ENCODE results near the gene TBL2. TPM values are rescaled to one million over a fixed set of nuclear protein-coding genes. Genes with fewer than 3 reads are reported as not detected.

TBL2 gene
- total RNA-seq, 1 experiment from 2014 or later, result 32.3 TPM

- TF ChIP-seq, protein P1, sequence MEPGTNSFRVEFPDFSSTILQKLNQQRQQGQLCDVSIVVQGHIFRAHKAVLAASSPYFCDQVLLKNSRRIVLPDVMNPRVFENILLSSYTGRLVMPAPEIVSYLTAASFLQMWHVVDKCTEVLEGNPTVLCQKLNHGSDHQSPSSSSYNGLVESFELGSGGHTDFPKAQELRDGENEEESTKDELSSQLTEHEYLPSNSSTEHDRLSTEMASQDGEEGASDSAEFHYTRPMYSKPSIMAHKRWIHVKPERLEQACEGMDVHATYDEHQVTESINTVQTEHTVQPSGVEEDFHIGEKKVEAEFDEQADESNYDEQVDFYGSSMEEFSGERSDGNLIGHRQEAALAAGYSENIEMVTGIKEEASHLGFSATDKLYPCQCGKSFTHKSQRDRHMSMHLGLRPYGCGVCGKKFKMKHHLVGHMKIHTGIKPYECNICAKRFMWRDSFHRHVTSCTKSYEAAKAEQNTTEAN (CRISPR knock-in tag; IDR thresholded peaks at IDR 0.05), result no peak
- TF ChIP-seq HMGXB4 (CRISPR knock-in tag; IDR thresholded peaks at IDR 0.05) (no peak), RELA (CRISPR knock-in tag; IDR thresholded peaks at IDR 0.05; ENCODE audit: borderline replicate concordance) (no peak), FOXP1 (CRISPR knock-in tag; IDR thresholded peaks at IDR 0.05; ENCODE audit: borderline replicate concordance) (no peak), ERG (CRISPR knock-in tag; IDR thresholded peaks at IDR 0.05) (no peak), FOXK1 (CRISPR knock-in tag; IDR thresholded peaks at IDR 0.05) (no peak), NFYB (CRISPR knock-in tag; conservative IDR thresholded peaks at IDR 0.05; ENCODE audit: low read depth) (no peak), NFE2L1 (CRISPR knock-in tag; IDR thresholded peaks at IDR 0.05) (no peak), ZNF671 (CRISPR knock-in tag; IDR thresholded peaks at IDR 0.05) (no peak), TP53 (CRISPR knock-in tag; IDR thresholded peaks at IDR 0.05) (no peak), PRRX2 (CRISPR knock-in tag; IDR thresholded peaks at IDR 0.05) (no peak)
- TF ChIP-seq, protein P2, sequence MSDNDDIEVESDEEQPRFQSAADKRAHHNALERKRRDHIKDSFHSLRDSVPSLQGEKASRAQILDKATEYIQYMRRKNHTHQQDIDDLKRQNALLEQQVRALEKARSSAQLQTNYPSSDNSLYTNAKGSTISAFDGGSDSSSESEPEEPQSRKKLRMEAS (CRISPR knock-in tag; IDR thresholded peaks at IDR 0.05), result no peak
- TF ChIP-seq, protein P3, sequence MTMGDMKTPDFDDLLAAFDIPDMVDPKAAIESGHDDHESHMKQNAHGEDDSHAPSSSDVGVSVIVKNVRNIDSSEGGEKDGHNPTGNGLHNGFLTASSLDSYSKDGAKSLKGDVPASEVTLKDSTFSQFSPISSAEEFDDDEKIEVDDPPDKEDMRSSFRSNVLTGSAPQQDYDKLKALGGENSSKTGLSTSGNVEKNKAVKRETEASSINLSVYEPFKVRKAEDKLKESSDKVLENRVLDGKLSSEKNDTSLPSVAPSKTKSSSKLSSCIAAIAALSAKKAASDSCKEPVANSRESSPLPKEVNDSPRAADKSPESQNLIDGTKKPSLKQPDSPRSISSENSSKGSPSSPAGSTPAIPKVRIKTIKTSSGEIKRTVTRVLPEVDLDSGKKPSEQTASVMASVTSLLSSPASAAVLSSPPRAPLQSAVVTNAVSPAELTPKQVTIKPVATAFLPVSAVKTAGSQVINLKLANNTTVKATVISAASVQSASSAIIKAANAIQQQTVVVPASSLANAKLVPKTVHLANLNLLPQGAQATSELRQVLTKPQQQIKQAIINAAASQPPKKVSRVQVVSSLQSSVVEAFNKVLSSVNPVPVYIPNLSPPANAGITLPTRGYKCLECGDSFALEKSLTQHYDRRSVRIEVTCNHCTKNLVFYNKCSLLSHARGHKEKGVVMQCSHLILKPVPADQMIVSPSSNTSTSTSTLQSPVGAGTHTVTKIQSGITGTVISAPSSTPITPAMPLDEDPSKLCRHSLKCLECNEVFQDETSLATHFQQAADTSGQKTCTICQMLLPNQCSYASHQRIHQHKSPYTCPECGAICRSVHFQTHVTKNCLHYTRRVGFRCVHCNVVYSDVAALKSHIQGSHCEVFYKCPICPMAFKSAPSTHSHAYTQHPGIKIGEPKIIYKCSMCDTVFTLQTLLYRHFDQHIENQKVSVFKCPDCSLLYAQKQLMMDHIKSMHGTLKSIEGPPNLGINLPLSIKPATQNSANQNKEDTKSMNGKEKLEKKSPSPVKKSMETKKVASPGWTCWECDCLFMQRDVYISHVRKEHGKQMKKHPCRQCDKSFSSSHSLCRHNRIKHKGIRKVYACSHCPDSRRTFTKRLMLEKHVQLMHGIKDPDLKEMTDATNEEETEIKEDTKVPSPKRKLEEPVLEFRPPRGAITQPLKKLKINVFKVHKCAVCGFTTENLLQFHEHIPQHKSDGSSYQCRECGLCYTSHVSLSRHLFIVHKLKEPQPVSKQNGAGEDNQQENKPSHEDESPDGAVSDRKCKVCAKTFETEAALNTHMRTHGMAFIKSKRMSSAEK (CRISPR knock-in tag; IDR thresholded peaks at IDR 0.05; ENCODE audit: borderline replicate concordance), result no peak
Measured at GRCh38 chr7:73595358-73595757, 17.0 kb upstream of the TBL2 start (continued).

DNA sequence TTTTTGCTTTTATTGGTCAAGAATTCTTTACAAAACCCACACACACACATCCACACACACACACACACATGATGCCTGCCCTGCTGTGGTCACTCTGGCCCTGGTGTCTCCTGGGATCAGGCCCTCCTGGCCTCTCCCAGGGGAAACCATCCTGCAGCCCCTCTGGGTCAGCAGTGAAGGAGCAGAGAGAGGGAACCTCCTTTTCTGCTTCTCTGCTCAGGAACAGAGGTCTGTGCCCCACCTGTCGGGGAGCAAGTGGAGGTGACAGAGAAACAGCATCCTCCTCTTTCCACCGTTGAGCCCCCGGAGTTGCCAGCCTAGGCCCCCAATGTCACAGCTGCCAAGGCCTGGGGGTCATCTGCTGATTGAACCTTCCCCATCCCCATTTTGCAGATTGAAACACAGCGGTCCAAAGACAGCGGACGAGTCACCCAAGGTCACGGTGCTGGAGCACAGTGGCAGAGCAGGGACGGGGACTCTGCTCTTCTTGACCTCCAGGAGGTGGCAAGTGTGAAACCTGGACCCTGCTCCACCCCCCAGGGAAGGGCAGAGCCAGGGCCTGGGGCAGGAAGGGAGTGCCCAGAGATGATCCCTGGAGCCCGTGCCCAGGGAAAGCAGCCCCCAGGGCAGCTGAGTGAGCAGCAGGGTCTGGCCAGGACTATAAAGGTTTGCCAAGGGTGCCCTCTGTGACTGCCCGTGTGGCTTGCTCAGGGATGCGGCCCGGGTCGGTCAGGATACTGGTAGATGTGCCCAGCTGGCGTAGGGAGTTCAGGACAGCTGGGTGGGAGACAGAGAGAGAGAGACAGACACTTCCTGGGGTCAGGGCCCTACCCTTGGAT lies 15.0 kb upstream of the TBL2 start:
- H3K36me3 Mint-ChIP-seq, result no peaks in the 10 kb centered on the region
- no peak overlapping the region for H3K27ac Mint-ChIP-seq
- no peaks in the 10 kb centered on the region for H3K9me3 Mint-ChIP-seq
- ChIA-PET CTCF (interaction anchor here (1.5 kb wide), 1 partner anchor 14 kb away, joined by 5 read pairs; no protein-coding TSS in a partner anchor), POLR2A (no interaction called here)
- H3K4me1 Mint-ChIP-seq, result 0 out of 2 replicates have a peak, but pooled peaks cover 2% of the 10 kb centered on the region
- H3K4me3 Mint-ChIP-seq, result no peak overlapping the region
- H3K27me3 Mint-ChIP-seq (ENCODE audit: low read depth), result peaks cover 22% of the 10 kb centered on the region
- ATAC-seq (no peak), DNase-seq (ENCODE audit: low spot score) (no peak)
- TF ChIP-seq FOXJ3 (CRISPR knock-in tag; IDR thresholded peaks at IDR 0.05; ENCODE audit: borderline replicate concordance) (no peak), ZNF416 (CRISPR knock-in tag; IDR thresholded peaks at IDR 0.05) (no peak)
- TF ChIP-seq, protein P4, sequence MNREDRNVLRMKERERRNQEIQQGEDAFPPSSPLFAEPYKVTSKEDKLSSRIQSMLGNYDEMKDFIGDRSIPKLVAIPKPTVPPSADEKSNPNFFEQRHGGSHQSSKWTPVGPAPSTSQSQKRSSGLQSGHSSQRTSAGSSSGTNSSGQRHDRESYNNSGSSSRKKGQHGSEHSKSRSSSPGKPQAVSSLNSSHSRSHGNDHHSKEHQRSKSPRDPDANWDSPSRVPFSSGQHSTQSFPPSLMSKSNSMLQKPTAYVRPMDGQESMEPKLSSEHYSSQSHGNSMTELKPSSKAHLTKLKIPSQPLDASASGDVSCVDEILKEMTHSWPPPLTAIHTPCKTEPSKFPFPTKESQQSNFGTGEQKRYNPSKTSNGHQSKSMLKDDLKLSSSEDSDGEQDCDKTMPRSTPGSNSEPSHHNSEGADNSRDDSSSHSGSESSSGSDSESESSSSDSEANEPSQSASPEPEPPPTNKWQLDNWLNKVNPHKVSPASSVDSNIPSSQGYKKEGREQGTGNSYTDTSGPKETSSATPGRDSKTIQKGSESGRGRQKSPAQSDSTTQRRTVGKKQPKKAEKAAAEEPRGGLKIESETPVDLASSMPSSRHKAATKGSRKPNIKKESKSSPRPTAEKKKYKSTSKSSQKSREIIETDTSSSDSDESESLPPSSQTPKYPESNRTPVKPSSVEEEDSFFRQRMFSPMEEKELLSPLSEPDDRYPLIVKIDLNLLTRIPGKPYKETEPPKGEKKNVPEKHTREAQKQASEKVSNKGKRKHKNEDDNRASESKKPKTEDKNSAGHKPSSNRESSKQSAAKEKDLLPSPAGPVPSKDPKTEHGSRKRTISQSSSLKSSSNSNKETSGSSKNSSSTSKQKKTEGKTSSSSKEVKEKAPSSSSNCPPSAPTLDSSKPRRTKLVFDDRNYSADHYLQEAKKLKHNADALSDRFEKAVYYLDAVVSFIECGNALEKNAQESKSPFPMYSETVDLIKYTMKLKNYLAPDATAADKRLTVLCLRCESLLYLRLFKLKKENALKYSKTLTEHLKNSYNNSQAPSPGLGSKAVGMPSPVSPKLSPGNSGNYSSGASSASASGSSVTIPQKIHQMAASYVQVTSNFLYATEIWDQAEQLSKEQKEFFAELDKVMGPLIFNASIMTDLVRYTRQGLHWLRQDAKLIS (CRISPR knock-in tag; IDR thresholded peaks at IDR 0.05; ENCODE audit: borderline replicate concordance), result no peak
- TF ChIP-seq, protein P3 (CRISPR knock-in tag; IDR thresholded peaks at IDR 0.05; ENCODE audit: borderline replicate concordance), result no peak
